Liver (tissue), 9 donors: ENCODE measurements around the gene AMZ1. TPM values are rescaled to one million over a fixed set of nuclear protein-coding genes. Genes with fewer than 3 reads are reported as not detected.

ENCODE experiments used
- DNase-seq: peaks from one replicate; pipeline ENCODE4 v3.0.0-alpha.2; 2017; ENCODE audit warnings: low spot score
- H3K27ac ChIP-seq, 2 donors: one replicate each; pipeline ENCODE4 v1.7.0; 2013; ENCODE audit warnings: inconsistent platforms in 2 of 2, low read length in 2 of 2, control low read depth in 1 of 2, low read depth in 1 of 2, mild to moderate bottlenecking in 1 of 2
- H3K27me3 ChIP-seq, 4 donors: one replicate each; pipeline versions ENCODE4 v1.6.1 to v1.7.0; 2013; ENCODE audit warnings: low read length in 3 of 4, inconsistent platforms in 1 of 4, mild to moderate bottlenecking in 1 of 4, moderate library complexity in 1 of 4; ENCODE audit not compliant: control insufficient read depth in 4 of 4, insufficient read depth in 4 of 4
- H3K36me3 ChIP-seq, 4 donors: one replicate each; pipeline versions ENCODE4 v1.6.1 to v1.7.0; 2013; ENCODE audit warnings: low read length in 3 of 4, mild to moderate bottlenecking in 3 of 4, low read depth in 1 of 4, moderate library complexity in 1 of 4; ENCODE audit not compliant: control insufficient read depth in 4 of 4, insufficient read depth in 3 of 4
- H3K4me1 ChIP-seq, 4 donors: one replicate each; pipeline versions ENCODE4 v1.6.1 to v1.7.0; 2013; ENCODE audit warnings: low read length in 3 of 4, mild to moderate bottlenecking in 3 of 4, moderate library complexity in 1 of 4; ENCODE audit not compliant: control insufficient read depth in 4 of 4, insufficient read depth in 4 of 4
- H3K4me3 ChIP-seq, 3 donors: one replicate each; pipeline versions ENCODE4 v1.6.1 to v1.7.0; 2013; ENCODE audit warnings: low read length in 3 of 3, control low read depth in 1 of 3, low read depth in 1 of 3, mild to moderate bottlenecking in 1 of 3
- H3K9ac ChIP-seq, 2 donors: one replicate each; pipeline ENCODE4 v1.7.0; 2013; ENCODE audit warnings: low read length in 2 of 2, mild to moderate bottlenecking in 2 of 2, moderate library complexity in 2 of 2, control low read depth in 1 of 2, low read depth in 1 of 2
- H3K9me3 ChIP-seq, 4 donors: one replicate each; pipeline versions ENCODE4 v1.6.1 to v1.7.0; 2013; ENCODE audit warnings: low read length in 3 of 4; ENCODE audit not compliant: control insufficient read depth in 4 of 4
- EGR1 ChIP-seq, 2 donors: IDR thresholded peaks; 2 replicates each; pipeline ENCODE4 v1.6.1; 2016 to 2018; ENCODE audit warnings: antibody characterized with exemption in 2 of 2, low read depth in 2 of 2
- FOXA2 ChIP-seq: IDR thresholded peaks from 2 replicates; pipeline ENCODE4 v1.6.1; 2016; ENCODE audit warnings: antibody characterized with exemption
- GABPA ChIP-seq, 2 donors: IDR thresholded peaks in 1 of 2; conservative IDR thresholded peaks in 1 of 2; 2 replicates each; pipeline ENCODE4 v1.6.1; 2016; ENCODE audit warnings: antibody characterized with exemption in 2 of 2, mild to moderate bottlenecking in 1 of 2, moderate library complexity in 1 of 2
- HNF4A ChIP-seq, 2 donors: conservative IDR thresholded peaks; 2 replicates each; pipeline ENCODE4 v1.6.1; 2016; ENCODE audit warnings: antibody characterized with exemption in 2 of 2, mild to moderate bottlenecking in 2 of 2
- JUND ChIP-seq, 2 donors: IDR thresholded peaks; 2 replicates each; pipeline ENCODE4 v1.6.1; 2016; ENCODE audit warnings: antibody characterized with exemption in 2 of 2
- NR2F2 ChIP-seq: IDR thresholded peaks from 2 replicates; pipeline ENCODE4 v1.6.1; 2016; ENCODE audit warnings: antibody characterized with exemption
- RXRA ChIP-seq, 2 donors: IDR thresholded peaks; 2 replicates each; pipeline ENCODE4 v1.6.1; 2017 to 2018; ENCODE audit warnings: antibody characterized with exemption in 2 of 2, mild to moderate bottlenecking in 1 of 2
- SP1 ChIP-seq: IDR thresholded peaks from 2 replicates; pipeline ENCODE4 v1.6.1; 2018; ENCODE audit warnings: antibody characterized with exemption, mild to moderate bottlenecking
- TAF1 ChIP-seq: conservative IDR thresholded peaks from 2 replicates; pipeline ENCODE4 v1.6.1; 2016; ENCODE audit warnings: antibody characterized with exemption, mild to moderate bottlenecking
- YY1 ChIP-seq: IDR thresholded peaks from 2 replicates; pipeline ENCODE4 v1.6.1; 2016; ENCODE audit warnings: antibody characterized with exemption, mild to moderate bottlenecking
- WGBS: extraction: QIAGEN DNeasy Blood & Tissue Kit; methylation state at CpG from one replicate; pipeline ENCODE4 v1.1.7; 2013; 5-methylcytosine and 5-hydroxymethylcytosine counted together
- polyA plus RNA-seq, 2 donors: library from polyadenylated mRNA; stranded (reverse) in 1 of 2; unstranded in 1 of 2; fragments of 200-250 nt in 1 of 2; fragments of >200 nt in 1 of 2; fragmentation: Nextera tagmentation in 1 of 2; extraction: Ambion mirVana in 1 of 2; gene quantifications; one replicate each; pipeline versions ENCODE4 v1.2.1 to v1.2.3, GENCODE V29; 2013 to 2015
- total RNA-seq, 2 donors: library from RNA; depleted of rRNA; stranded (reverse); fragments of >200 nt; gene quantifications; one replicate each; pipeline ENCODE4 v1.2.3, GENCODE V29; 2014
- TF ChIP-seq, protein P1 (sequence below): IDR thresholded peaks from 2 replicates; pipeline ENCODE4 v1.6.1; 2016; ENCODE audit warnings: antibody characterized with exemption
- TF ChIP-seq, protein P2 (sequence below): IDR thresholded peaks from 2 replicates; pipeline ENCODE4 v1.6.1; 2016; ENCODE audit warnings: antibody characterized with exemption
- TF ChIP-seq, protein P3 (sequence below): IDR thresholded peaks from 2 replicates; pipeline ENCODE4 v1.6.1; 2016; ENCODE audit warnings: antibody characterized with exemption
- TF ChIP-seq, protein P4 (sequence below): fragments of 150-350 bp; IDR thresholded peaks from 2 replicates; pipeline ENCODE4 v1.5.1; 2017; ENCODE audit warnings: improper control_type of control experiment, low read depth, low read length; ENCODE audit not compliant: missing input control
- donor health status: healthy.
- donor health status: healthy.
- donor health status: healthy.
- donor health status: healthy.
- donor health status: healthy.

AMZ1 gene
- total and polyA plus RNA-seq, 4 donors, result 0.10 to 1.3 (median 1.1) TPM; not detected in 1

DNA sequence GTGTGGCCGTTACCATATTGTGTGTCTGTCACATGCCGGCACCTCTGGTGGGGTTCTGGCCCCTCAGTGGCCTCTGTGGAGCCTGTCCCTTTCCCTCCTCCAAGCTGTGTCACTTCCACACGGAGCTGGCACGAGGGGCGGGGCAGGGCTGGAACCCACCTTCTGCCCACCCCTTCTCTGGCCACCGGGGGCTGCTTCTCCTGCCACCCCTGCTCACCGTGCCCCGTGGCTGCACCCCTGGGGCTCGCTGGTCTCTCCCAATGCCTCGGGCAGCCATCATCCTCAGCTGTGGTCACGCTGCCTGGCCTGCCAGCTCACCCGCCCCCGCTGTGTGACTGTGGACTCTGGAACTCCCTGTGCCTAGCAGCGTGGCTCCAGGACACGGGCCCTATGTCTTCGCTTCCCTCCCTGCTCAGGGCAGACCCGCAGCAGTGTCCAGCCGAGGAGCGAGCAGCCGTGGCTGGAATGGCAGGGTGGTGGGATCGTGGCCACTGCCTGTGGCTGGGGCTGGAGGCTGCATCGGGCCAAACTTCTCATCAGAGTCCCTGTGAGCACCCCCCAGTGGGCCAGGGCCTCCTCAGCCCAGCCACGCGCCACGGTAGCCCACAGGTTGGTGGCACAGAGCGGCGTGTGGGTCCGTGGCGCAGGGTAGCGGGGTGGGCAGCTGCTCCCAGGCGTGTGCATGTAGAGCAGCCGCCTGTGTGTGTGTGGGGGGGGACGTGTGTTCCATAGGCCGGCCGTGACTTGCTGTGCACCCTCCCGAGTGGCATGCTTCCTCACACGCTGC, 48.1 kb upstream of the AMZ1 start:
- TF ChIP-seq SP1, result no peak
- no peak for TF ChIP-seq NR2F2
- TF ChIP-seq HNF4A (conservative IDR thresholded peaks at IDR 0.05), result no peak
- TF ChIP-seq, protein P1, sequence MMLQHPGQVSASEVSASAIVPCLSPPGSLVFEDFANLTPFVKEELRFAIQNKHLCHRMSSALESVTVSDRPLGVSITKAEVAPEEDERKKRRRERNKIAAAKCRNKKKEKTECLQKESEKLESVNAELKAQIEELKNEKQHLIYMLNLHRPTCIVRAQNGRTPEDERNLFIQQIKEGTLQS, result no peak
- no peak for TF ChIP-seq YY1
- H3K27me3 ChIP-seq, result no peaks in the 10 kb centered on the region
- H3K27ac ChIP-seq, result peak overlapping the region; percentile 90
- no peaks in the 10 kb centered on the region for H3K36me3 ChIP-seq
- H3K4me3 ChIP-seq, result no peak overlapping the region
- H3K9me3 ChIP-seq, result no peaks in the 10 kb centered on the region
- 86% methylated on average over 37 of the region's 37 CpGs for WGBS
- H3K4me1 ChIP-seq, result peaks cover 44 to 81% (median 66%) of the 10 kb centered on the region in 4 donors
- H3K9ac ChIP-seq, result no peak overlapping the region
- no peak for DNase-seq

DNA sequence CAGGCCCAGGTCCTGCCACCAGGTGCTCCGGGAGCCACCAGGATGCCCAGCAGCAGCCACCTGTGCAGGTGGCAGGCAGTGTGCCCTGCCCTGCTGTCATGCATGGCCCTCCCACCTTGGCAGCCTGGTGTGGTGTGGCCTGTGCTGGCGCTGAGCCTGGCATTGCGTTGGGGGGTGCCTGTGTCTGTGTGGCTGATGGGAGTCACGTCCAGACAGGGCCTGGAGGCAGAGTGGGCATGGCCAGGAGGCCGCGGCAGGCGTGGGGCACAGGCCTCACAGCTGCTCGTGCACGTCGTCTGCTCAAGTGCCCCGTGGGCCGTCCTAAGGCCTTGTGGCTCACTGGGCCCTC, 47.5 kb upstream of the AMZ1 start:
- no peaks in the 10 kb centered on the region for H3K9me3 ChIP-seq
- 66% methylated on average over 12 of the region's 12 CpGs for WGBS
- H3K4me1 ChIP-seq, result peaks cover 43 to 76% (median 62%) of the 10 kb centered on the region in 4 donors
- H3K9ac ChIP-seq, result no peak overlapping the region
- H3K4me3 ChIP-seq, result no peak overlapping the region
- no peaks in the 10 kb centered on the region for H3K27me3 ChIP-seq
- TF ChIP-seq GABPA (IDR thresholded peaks at IDR 0.05 in 1 of 2, conservative IDR thresholded peaks at IDR 0.05 in 1 of 2) (no peak), TAF1 (no peak), SP1 (no peak), YY1 (no peak), NR2F2 (no peak), FOXA2 (no peak), EGR1 (IDR thresholded peaks at IDR 0.05; ENCODE audit: low read depth in 2 of 2) (no peak), JUND (IDR thresholded peaks at IDR 0.05) (no peak), RXRA (IDR thresholded peaks at IDR 0.05) (no peak)
- TF ChIP-seq, protein P2, sequence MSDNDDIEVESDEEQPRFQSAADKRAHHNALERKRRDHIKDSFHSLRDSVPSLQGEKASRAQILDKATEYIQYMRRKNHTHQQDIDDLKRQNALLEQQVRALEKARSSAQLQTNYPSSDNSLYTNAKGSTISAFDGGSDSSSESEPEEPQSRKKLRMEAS, result no peak
- TF ChIP-seq, protein P3, sequence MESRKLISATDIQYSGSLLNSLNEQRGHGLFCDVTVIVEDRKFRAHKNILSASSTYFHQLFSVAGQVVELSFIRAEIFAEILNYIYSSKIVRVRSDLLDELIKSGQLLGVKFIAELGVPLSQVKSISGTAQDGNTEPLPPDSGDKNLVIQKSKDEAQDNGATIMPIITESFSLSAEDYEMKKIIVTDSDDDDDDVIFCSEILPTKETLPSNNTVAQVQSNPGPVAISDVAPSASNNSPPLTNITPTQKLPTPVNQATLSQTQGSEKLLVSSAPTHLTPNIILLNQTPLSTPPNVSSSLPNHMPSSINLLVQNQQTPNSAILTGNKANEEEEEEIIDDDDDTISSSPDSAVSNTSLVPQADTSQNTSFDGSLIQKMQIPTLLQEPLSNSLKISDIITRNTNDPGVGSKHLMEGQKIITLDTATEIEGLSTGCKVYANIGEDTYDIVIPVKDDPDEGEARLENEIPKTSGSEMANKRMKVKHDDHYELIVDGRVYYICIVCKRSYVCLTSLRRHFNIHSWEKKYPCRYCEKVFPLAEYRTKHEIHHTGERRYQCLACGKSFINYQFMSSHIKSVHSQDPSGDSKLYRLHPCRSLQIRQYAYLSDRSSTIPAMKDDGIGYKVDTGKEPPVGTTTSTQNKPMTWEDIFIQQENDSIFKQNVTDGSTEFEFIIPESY, result no peak
- TF ChIP-seq, protein P4, sequence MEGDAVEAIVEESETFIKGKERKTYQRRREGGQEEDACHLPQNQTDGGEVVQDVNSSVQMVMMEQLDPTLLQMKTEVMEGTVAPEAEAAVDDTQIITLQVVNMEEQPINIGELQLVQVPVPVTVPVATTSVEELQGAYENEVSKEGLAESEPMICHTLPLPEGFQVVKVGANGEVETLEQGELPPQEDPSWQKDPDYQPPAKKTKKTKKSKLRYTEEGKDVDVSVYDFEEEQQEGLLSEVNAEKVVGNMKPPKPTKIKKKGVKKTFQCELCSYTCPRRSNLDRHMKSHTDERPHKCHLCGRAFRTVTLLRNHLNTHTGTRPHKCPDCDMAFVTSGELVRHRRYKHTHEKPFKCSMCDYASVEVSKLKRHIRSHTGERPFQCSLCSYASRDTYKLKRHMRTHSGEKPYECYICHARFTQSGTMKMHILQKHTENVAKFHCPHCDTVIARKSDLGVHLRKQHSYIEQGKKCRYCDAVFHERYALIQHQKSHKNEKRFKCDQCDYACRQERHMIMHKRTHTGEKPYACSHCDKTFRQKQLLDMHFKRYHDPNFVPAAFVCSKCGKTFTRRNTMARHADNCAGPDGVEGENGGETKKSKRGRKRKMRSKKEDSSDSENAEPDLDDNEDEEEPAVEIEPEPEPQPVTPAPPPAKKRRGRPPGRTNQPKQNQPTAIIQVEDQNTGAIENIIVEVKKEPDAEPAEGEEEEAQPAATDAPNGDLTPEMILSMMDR, result no peak
- DNase-seq, result no peak
- peak overlapping the region; percentile 90 to 95 for H3K27ac ChIP-seq
- H3K36me3 ChIP-seq, result no peaks in the 10 kb centered on the region
